ENCODE measurements around the gene TOX3.

- TF ChIP-seq EGR1 (IDR thresholded peaks at IDR 0.05; ENCODE audit: borderline replicate concordance, low read depth, low read length) (no peak), EZH2 (IDR thresholded peaks at IDR 0.05; ENCODE audit: low read depth, low read length, severe bottlenecking) (no peak), CTCF (IDR thresholded peaks at IDR 0.05; ENCODE audit: control extremely low read depth in 1 of 3, insufficient read depth in 1 of 3, low read depth in 1 of 3, low read length in 3 of 3) (no peak), BRCA1 (IDR thresholded peaks at IDR 0.05; ENCODE audit: low read depth, low read length) (no peak), ASH2L (IDR thresholded peaks at IDR 0.05; ENCODE audit: low read length) (no peak), PHF8 (conservative IDR thresholded peaks at IDR 0.05; ENCODE audit: low read depth, low read length) (no peak), FOSL1 (IDR thresholded peaks at IDR 0.05; ENCODE audit: insufficient read depth, low read depth, low read length) (no peak), TAF1 (IDR thresholded peaks at IDR 0.05; ENCODE audit: low read depth, low read length) (no peak), CEBPB (IDR thresholded peaks at IDR 0.05; ENCODE audit: low read depth, low read length) (no peak), CBX8 (IDR thresholded peaks at IDR 0.05; ENCODE audit: borderline replicate concordance, low read depth, low read length) (no peak), EP300 (IDR thresholded peaks at IDR 0.05; ENCODE audit: borderline replicate concordance in 1 of 2, low read depth in 2 of 2, low read length in 2 of 2) (no peak), USF2 (IDR thresholded peaks at IDR 0.05; ENCODE audit: low read length) (no peak), YY1 (IDR thresholded peaks at IDR 0.05; ENCODE audit: low read depth, low read length) (no peak), POLR2A (IDR thresholded peaks at IDR 0.05; ENCODE audit: control extremely low read depth in 1 of 2, low read depth in 2 of 2, low read length in 2 of 2) (no peak)
These were observed 138.6 kb downstream of the TOX3 start for GRCh38 chr16:52408191-52408845.

Measured in H1 (cell line).